Prostate gland (tissue), 2 donors: Measurements from ENCODE around the gene CHIT1. TPM values are rescaled to one million over a fixed set of nuclear protein-coding genes. Genes with fewer than 3 reads are reported as not detected.
A peak's percentile ranks its signal among the peaks of the same experiment; 100 is the strongest.
"Not testable (repeated sequence)": the region's sequence is repeated elsewhere in the genome, so short reads cannot be mapped to it uniquely, and the experiment has no call there.

ENCODE experiments used
- DNase-seq: peaks from one replicate; pipeline ENCODE4 v3.0.0-alpha.2; 2019; ENCODE audit warnings: low spot score
- H3K27ac ChIP-seq, 2 donors: fragments of 200-600 bp; sonication (generic); 2 replicates each; pipeline ENCODE4 v1.5.1; 2017 to 2019
- H3K27me3 ChIP-seq: fragments of 200-600 bp; sonication (generic); replicated peaks from 2 replicates; pipeline ENCODE4 v1.5.1; 2019; ENCODE audit not compliant: insufficient read depth
- H3K36me3 ChIP-seq, 2 donors: fragments of 200-600 bp; sonication (generic); 1 replicate in 1 of 2; 2 replicates in 1 of 2; pipeline versions ENCODE4 v1.5.1 to v1.8.1; 2017 to 2019
- H3K4me1 ChIP-seq: fragments of 200-600 bp; sonication (generic); replicated peaks from 2 replicates; pipeline ENCODE4 v1.5.1; 2019
- H3K4me3 ChIP-seq, 2 donors: fragments of 200-600 bp; sonication (generic); 2 replicates each; pipeline ENCODE4 v1.5.1; 2017 to 2019
- H3K9me3 ChIP-seq: fragments of 200-600 bp; sonication (generic); 2 replicates; pipeline ENCODE4 v1.5.1; 2017
- CTCF ChIP-seq, 4 experiments: fragments of 200-600 bp in 2 of 4; fragments of 450-650 bp in 2 of 4; sonication (generic) in 2 of 4; IDR thresholded peaks; 1 replicate in 3 of 4; 2 replicates in 1 of 4; pipeline ENCODE4 v1.5.1; 2016 to 2019; ENCODE audit warnings: antibody characterized with exemption in 4 of 4, mild to moderate bottlenecking in 2 of 4, moderate library complexity in 2 of 4
- POLR2A ChIP-seq: fragments of 450-650 bp; IDR thresholded peaks from one replicate; pipeline ENCODE4 v1.6.1; 2016; ENCODE audit warnings: antibody characterized with exemption, mild to moderate bottlenecking
- POLR2AphosphoS5 ChIP-seq: sonication (generic); formaldehyde crosslinking; IDR thresholded peaks from one replicate; pipeline ENCODE4 v1.6.1; 2017; ENCODE audit warnings: antibody characterized with exemption
- WGBS: methylation state at CpG from one replicate; pipeline ENCODE4 v1.1.5; 2018; 5-methylcytosine and 5-hydroxymethylcytosine counted together
- intact Hi-C: fragments of 100-400 bp; cut with DNase I; formaldehyde crosslinking; loops from one replicate; pipeline ENCODE4 v1.14.2; 2022
- total RNA-seq, 2 donors: library from RNA; depleted of rRNA; stranded (reverse); fragments of >200 nt; gene quantifications; one replicate each; pipeline ENCODE4 v1.1.0, GENCODE V29; 2016

The CHIT1 gene
- total RNA-seq, 2 donors from 2014 or later, result 1.5 TPM; not detected in 1

GRCh38 chr1:203270448-203270847, 41.0 kb upstream of the CHIT1 start:
- peaks cover 7% of the 10 kb centered on the region for H3K4me1 ChIP-seq
- intact Hi-C loops, result loop anchor here (5.0 kb wide), 4 partner anchors 57 to 233 kb away; no protein-coding TSS in a partner anchor
- no peaks in the 10 kb centered on the region for H3K9me3 ChIP-seq
- H3K4me3 ChIP-seq, result no peak overlapping the region
- H3K27me3 ChIP-seq, result no peaks in the 10 kb centered on the region
- no peak for TF ChIP-seq CTCF (IDR thresholded peaks at IDR 0.05)
- no peak for TF ChIP-seq POLR2AphosphoS5
- TF ChIP-seq POLR2A, result no peak
- peak overlapping the region in 1 of 2 donors; percentile 29 for H3K27ac ChIP-seq
- 84% methylated on average over 4 of the region's 4 CpGs for WGBS
- no peak for DNase-seq
- no peaks in the 10 kb centered on the region for H3K36me3 ChIP-seq

GRCh38 chr1:203269654-203270020, 40.2 kb upstream of the CHIT1 start:
- intact Hi-C loops, result loop anchor here (5.0 kb wide), 4 partner anchors 58 to 232 kb away; no protein-coding TSS in a partner anchor
- Histone ChIP-seq H3K9me3 (no peaks in the 10 kb centered on the region), H3K36me3 (no peaks in the 10 kb centered on the region), H3K27ac (no peak overlapping the region), H3K4me1 (peaks cover 2% of the 10 kb centered on the region), H3K27me3 (no peaks in the 10 kb centered on the region), H3K4me3 (no peak overlapping the region)
- DNase-seq, result no peak
- WGBS, result 74% methylated on average over 5 of the region's 5 CpGs
- no peak for TF ChIP-seq CTCF (IDR thresholded peaks at IDR 0.05)
- TF ChIP-seq POLR2A, result no peak
- no peak for TF ChIP-seq POLR2AphosphoS5

GRCh38 chr1:203268901-203269653, 39.6 kb upstream of the CHIT1 start:
- intact Hi-C loops, result no loop called here
- no peak overlapping the region for H3K4me3 ChIP-seq
- no peaks in the 10 kb centered on the region for H3K36me3 ChIP-seq
- H3K27ac ChIP-seq, result peak overlapping the region; percentile 69
- TF ChIP-seq CTCF (IDR thresholded peaks at IDR 0.05) (peak; percentile 91 to 95 (median 94)), POLR2A (no peak), POLR2AphosphoS5 (peak; percentile 64)
- no peaks in the 10 kb centered on the region for H3K27me3 ChIP-seq
- H3K4me1 ChIP-seq, result no peaks in the 10 kb centered on the region
- 27% methylated on average over 5 of the region's 5 CpGs for WGBS
- DNase-seq, result peak; percentile 60
- H3K9me3 ChIP-seq, result no peaks in the 10 kb centered on the region

- no peaks in the 10 kb centered on the region for H3K4me1 ChIP-seq
- WGBS, result 74% methylated on average over 15 of the region's 15 CpGs
- no peaks in the 10 kb centered on the region for H3K36me3 ChIP-seq
- no peak for DNase-seq
- H3K27ac ChIP-seq, result peak overlapping the region; percentile 78 to 79
- intact Hi-C loops, result no loop called here
- peak overlapping the region; percentile 32 to 42 for H3K4me3 ChIP-seq
- TF ChIP-seq CTCF (IDR thresholded peaks at IDR 0.05), result no peak
- TF ChIP-seq POLR2AphosphoS5, result no peak
- no peak for TF ChIP-seq POLR2A
- no peaks in the 10 kb centered on the region for H3K9me3 ChIP-seq
- no peaks in the 10 kb centered on the region for H3K27me3 ChIP-seq
Observed at GRCh38 chr1:203267912-203268311, 38.4 kb upstream of the CHIT1 start.

GRCh38 chr1:203267347-203267846, 37.9 kb upstream of the CHIT1 start:
- no peaks in the 10 kb centered on the region for H3K9me3 ChIP-seq
- no peaks in the 10 kb centered on the region for H3K4me1 ChIP-seq
- WGBS, result under 1% methylated on average over 20 of the region's 20 CpGs
- TF ChIP-seq CTCF (IDR thresholded peaks at IDR 0.05), result peak; percentile 87 to 95 (median 94)
- TF ChIP-seq POLR2A, result no peak
- TF ChIP-seq POLR2AphosphoS5, result peak; percentile 86
- H3K4me3 ChIP-seq, result peak overlapping the region; percentile 32 to 42
- H3K27ac ChIP-seq, result peak overlapping the region; percentile 78 to 79
- peak; percentile 92 for DNase-seq
- H3K27me3 ChIP-seq, result no peaks in the 10 kb centered on the region
- intact Hi-C loops, result no loop called here
- H3K36me3 ChIP-seq, result no peaks in the 10 kb centered on the region

GRCh38 chr1:203266140-203266539, 36.7 kb upstream of the CHIT1 start:
- intact Hi-C loops, DNase-seq, H3K9me3 ChIP-seq, H3K27ac ChIP-seq, H3K27me3 ChIP-seq, H3K36me3 ChIP-seq, H3K4me3 ChIP-seq, H3K4me1 ChIP-seq: not testable (repeated sequence)
- WGBS, result 61% methylated on average over 5 of the region's 5 CpGs
